GM12878 (cell line): Measurements from ENCODE around the gene REV3L.

Experiments
- CTCF ChIP-seq, 3 experiments: IDR thresholded peaks in 2 of 3; conservative IDR thresholded peaks in 1 of 3; 2 replicates each; pipeline ENCODE4 v1.5.1; 2011; ENCODE audit warnings: low read depth in 3 of 3, low read length in 3 of 3, mild to moderate bottlenecking in 3 of 3, control low read depth in 2 of 3, moderate library complexity in 2 of 3, inconsistent platforms in 1 of 3, mixed read lengths in 1 of 3; ENCODE audit not compliant: control insufficient read depth in 2 of 3, insufficient read depth in 1 of 3; ENCODE audit errors: extremely low read depth in 1 of 3
- DPF2 ChIP-seq: fragments of 450-650 bp; IDR thresholded peaks from 2 replicates; pipeline ENCODE4 v1.6.1; 2017; ENCODE audit warnings: mild to moderate bottlenecking
- EGR1 ChIP-seq, 2 experiments: IDR thresholded peaks; 1 replicate in 1 of 2; 2 replicates in 1 of 2; pipeline ENCODE4 v1.6.1; 2011 to 2012; ENCODE audit warnings: low read depth in 2 of 2, low read length in 2 of 2, borderline replicate concordance in 1 of 2, mild to moderate bottlenecking in 1 of 2, moderate library complexity in 1 of 2
- EP300 ChIP-seq, 2 experiments: fragments of 150-350 bp in 1 of 2; IDR thresholded peaks; 2 replicates each; pipeline ENCODE4 v1.6.1; 2011 to 2012; ENCODE audit warnings: low read depth in 2 of 2, low read length in 2 of 2, borderline replicate concordance in 1 of 2, improper control_type of control experiment in 1 of 2, inconsistent platforms in 1 of 2; ENCODE audit not compliant: control insufficient read depth in 1 of 2
- POLR2AphosphoS5 ChIP-seq: IDR thresholded peaks from 2 replicates; pipeline ENCODE4 v1.6.1; 2011; ENCODE audit warnings: mild to moderate bottlenecking, low read length, inconsistent platforms
- RCOR1 ChIP-seq: conservative IDR thresholded peaks from 2 replicates; pipeline ENCODE4 v1.6.1; 2012; ENCODE audit warnings: low read depth, low read length, improper control_type of control experiment
- SMC3 ChIP-seq: IDR thresholded peaks from 2 replicates; pipeline ENCODE4 v1.6.1; 2011; ENCODE audit warnings: low read length, improper control_type of control experiment, borderline replicate concordance
- TCF12 ChIP-seq: IDR thresholded peaks from 2 replicates; pipeline ENCODE4 v1.6.1; 2011; ENCODE audit warnings: low read depth, mild to moderate bottlenecking, low read length
- TF ChIP-seq, protein P1 (sequence below): IDR thresholded peaks from 2 replicates; pipeline ENCODE4 v1.6.1; 2012; ENCODE audit warnings: low read depth, low read length, improper control_type of control experiment

- TF ChIP-seq RCOR1 = no peak
- no peak for TF ChIP-seq SMC3
- no peak for TF ChIP-seq EP300 (IDR thresholded peaks at IDR 0.05; ENCODE audit: borderline replicate concordance in 1 of 2, control insufficient read depth in 1 of 2, low read depth in 2 of 2, low read length in 2 of 2)
- TF ChIP-seq, protein P1, sequence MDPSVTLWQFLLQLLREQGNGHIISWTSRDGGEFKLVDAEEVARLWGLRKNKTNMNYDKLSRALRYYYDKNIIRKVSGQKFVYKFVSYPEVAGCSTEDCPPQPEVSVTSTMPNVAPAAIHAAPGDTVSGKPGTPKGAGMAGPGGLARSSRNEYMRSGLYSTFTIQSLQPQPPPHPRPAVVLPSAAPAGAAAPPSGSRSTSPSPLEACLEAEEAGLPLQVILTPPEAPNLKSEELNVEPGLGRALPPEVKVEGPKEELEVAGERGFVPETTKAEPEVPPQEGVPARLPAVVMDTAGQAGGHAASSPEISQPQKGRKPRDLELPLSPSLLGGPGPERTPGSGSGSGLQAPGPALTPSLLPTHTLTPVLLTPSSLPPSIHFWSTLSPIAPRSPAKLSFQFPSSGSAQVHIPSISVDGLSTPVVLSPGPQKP = no peak
- no peak for TF ChIP-seq EGR1 (IDR thresholded peaks at IDR 0.05; ENCODE audit: borderline replicate concordance in 1 of 2, low read depth in 2 of 2, low read length in 2 of 2)
- TF ChIP-seq TCF12 = no peak
- TF ChIP-seq CTCF (IDR thresholded peaks at IDR 0.05 in 2 of 3, conservative IDR thresholded peaks at IDR 0.05 in 1 of 3; ENCODE audit: control insufficient read depth in 2 of 3, extremely low read depth in 1 of 3, insufficient read depth in 1 of 3, low read depth in 3 of 3, low read length in 3 of 3) = no peak
- TF ChIP-seq DPF2 = no peak
- TF ChIP-seq POLR2AphosphoS5 = no peak
Observed at GRCh38 chr6:111474106-111474505, 8.9 kb downstream of the REV3L start.
